Testis (tissue), 2 donors: ENCODE results near the gene ZNF839.

Source experiments
- POLR2A ChIP-seq: fragments of 450-650 bp; IDR thresholded peaks from one replicate; pipeline ENCODE4 v1.6.1; 2017; ENCODE audit warnings: antibody characterized with exemption, mild to moderate bottlenecking, moderate library complexity
- TF ChIP-seq, protein P1 (sequence below), 3 experiments: fragments of 450-650 bp in 2 of 3; fragments of 200-600 bp in 1 of 3; sonication (generic) in 1 of 3; IDR thresholded peaks; one replicate each; pipeline ENCODE4 v1.5.1; 2016 to 2019; ENCODE audit warnings: antibody characterized with exemption in 3 of 3, mild to moderate bottlenecking in 2 of 3, moderate library complexity in 1 of 3

DNA sequence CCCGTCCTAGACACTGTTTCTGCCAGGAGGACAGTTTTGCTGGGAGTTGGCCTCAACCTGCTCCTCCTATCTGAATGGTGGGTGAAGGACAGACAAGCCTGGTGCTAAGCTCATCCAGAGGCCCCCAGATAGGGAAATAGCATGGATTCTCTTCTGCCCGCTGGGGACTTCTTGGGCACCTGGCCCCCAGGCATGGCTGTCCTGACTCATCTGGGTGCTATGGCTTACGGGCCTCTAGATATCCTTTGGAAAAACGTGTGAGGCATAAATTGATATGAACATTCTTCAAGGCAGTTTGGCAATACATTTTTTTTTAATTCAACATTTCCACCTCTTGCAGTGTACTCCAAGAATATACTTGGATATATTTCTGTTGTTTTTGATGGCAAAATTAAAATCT, 51.8 kb downstream of the ZNF839 start:
- TF ChIP-seq, protein P1, sequence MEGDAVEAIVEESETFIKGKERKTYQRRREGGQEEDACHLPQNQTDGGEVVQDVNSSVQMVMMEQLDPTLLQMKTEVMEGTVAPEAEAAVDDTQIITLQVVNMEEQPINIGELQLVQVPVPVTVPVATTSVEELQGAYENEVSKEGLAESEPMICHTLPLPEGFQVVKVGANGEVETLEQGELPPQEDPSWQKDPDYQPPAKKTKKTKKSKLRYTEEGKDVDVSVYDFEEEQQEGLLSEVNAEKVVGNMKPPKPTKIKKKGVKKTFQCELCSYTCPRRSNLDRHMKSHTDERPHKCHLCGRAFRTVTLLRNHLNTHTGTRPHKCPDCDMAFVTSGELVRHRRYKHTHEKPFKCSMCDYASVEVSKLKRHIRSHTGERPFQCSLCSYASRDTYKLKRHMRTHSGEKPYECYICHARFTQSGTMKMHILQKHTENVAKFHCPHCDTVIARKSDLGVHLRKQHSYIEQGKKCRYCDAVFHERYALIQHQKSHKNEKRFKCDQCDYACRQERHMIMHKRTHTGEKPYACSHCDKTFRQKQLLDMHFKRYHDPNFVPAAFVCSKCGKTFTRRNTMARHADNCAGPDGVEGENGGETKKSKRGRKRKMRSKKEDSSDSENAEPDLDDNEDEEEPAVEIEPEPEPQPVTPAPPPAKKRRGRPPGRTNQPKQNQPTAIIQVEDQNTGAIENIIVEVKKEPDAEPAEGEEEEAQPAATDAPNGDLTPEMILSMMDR (IDR thresholded peaks at IDR 0.05), result no peak
- no peak for TF ChIP-seq POLR2A
